Vagina (tissue), 2 donors: ENCODE measurements around the gene PADI6. TPM values are rescaled to one million over a fixed set of nuclear protein-coding genes. Genes with fewer than 3 reads are reported as not detected.

ENCODE experiments used
- DNase-seq, 2 donors: peaks; one replicate each; pipeline ENCODE4 v3.0.0-alpha.2; 2017; ENCODE audit errors: extremely low spot score in 2 of 2
- H3K27ac ChIP-seq: fragments of 200-600 bp; sonication (generic); one replicate; pipeline ENCODE4 v1.5.1; 2019
- H3K27me3 ChIP-seq: fragments of 200-600 bp; sonication (generic); one replicate; pipeline ENCODE4 v1.5.1; 2019
- H3K36me3 ChIP-seq, 2 donors: fragments of 200-600 bp; sonication (generic); one replicate each; pipeline ENCODE4 v1.5.1; 2017 to 2019
- H3K4me1 ChIP-seq: fragments of 200-600 bp; sonication (generic); one replicate; pipeline ENCODE4 v1.5.1; 2019
- H3K4me3 ChIP-seq, 2 donors: fragments of 200-600 bp; sonication (generic); 1 replicate in 1 of 2; 2 replicates in 1 of 2; pipeline ENCODE4 v1.5.1; 2016 to 2019
- H3K9me3 ChIP-seq: fragments of 200-600 bp; sonication (generic); one replicate; pipeline ENCODE4 v1.5.1; 2019
- CTCF ChIP-seq, 3 experiments: fragments of 450-650 bp in 2 of 3; fragments of 200-600 bp in 1 of 3; sonication (generic) in 1 of 3; IDR thresholded peaks; one replicate each; pipeline ENCODE4 v1.5.1; 2017 to 2019; ENCODE audit warnings: antibody characterized with exemption in 3 of 3, mild to moderate bottlenecking in 2 of 3, moderate library complexity in 2 of 3
- POLR2A ChIP-seq, 2 donors: fragments of 450-650 bp; IDR thresholded peaks; one replicate each; pipeline ENCODE4 v1.6.1; 2017; ENCODE audit warnings: antibody characterized with exemption in 2 of 2, mild to moderate bottlenecking in 2 of 2, moderate library complexity in 2 of 2
- POLR2AphosphoS5 ChIP-seq, 2 donors: sonication (generic); formaldehyde crosslinking; IDR thresholded peaks; one replicate each; pipeline ENCODE4 v1.9.0; 2017; ENCODE audit warnings: antibody characterized with exemption in 2 of 2, mild to moderate bottlenecking in 2 of 2, low read depth in 1 of 2; ENCODE audit not compliant: insufficient read depth in 1 of 2
- intact Hi-C: fragments of 100-400 bp; cut with DNase I; formaldehyde crosslinking; loops from one replicate; pipeline ENCODE4 v1.15.1; 2023
- total RNA-seq: library from RNA; depleted of rRNA; stranded (reverse); fragments of >200 nt; gene quantifications from one replicate; pipeline ENCODE4 v1.2.3, GENCODE V29; 2016

Gene PADI6
- total RNA-seq, 1 donor from 2014 or later = not detected

GRCh38 chr1:17432412-17432811, 60.4 kb downstream of the PADI6 start:
- no peak for TF ChIP-seq POLR2A (IDR thresholded peaks at IDR 0.05)
- no peak for TF ChIP-seq POLR2AphosphoS5 (IDR thresholded peaks at IDR 0.05; ENCODE audit: insufficient read depth in 1 of 2, low read depth in 1 of 2)
- no peak for TF ChIP-seq CTCF (IDR thresholded peaks at IDR 0.05)
- intact Hi-C loops = no loop called here
- Histone ChIP-seq H3K27me3 (no peaks in the 10 kb centered on the region), H3K4me1 (peaks cover 14% of the 10 kb centered on the region), H3K36me3 (peaks cover 0 to 19% of the 10 kb centered on the region in 2 donors), H3K4me3 (no peak overlapping the region), H3K9me3 (no peaks in the 10 kb centered on the region), H3K27ac (no peak overlapping the region)
- DNase-seq = no peak

GRCh38 chr1:17433261-17433660, 61.3 kb downstream of the PADI6 start:
- Histone ChIP-seq H3K4me3 (no peak overlapping the region), H3K27ac (no peak overlapping the region), H3K27me3 (no peaks in the 10 kb centered on the region), H3K36me3 (peaks cover 0 to 10% of the 10 kb centered on the region in 2 donors), H3K4me1 (peaks cover 14% of the 10 kb centered on the region), H3K9me3 (no peaks in the 10 kb centered on the region)
- TF ChIP-seq POLR2AphosphoS5 (IDR thresholded peaks at IDR 0.05; ENCODE audit: insufficient read depth in 1 of 2, low read depth in 1 of 2) = no peak
- no peak for TF ChIP-seq POLR2A (IDR thresholded peaks at IDR 0.05)
- DNase-seq = no peak
- intact Hi-C loops = no loop called here

GRCh38 chr1:17434016-17434415, 62.0 kb downstream of the PADI6 start:
- intact Hi-C loops = no loop called here
- Histone ChIP-seq H3K9me3 (no peaks in the 10 kb centered on the region), H3K27ac (no peak overlapping the region), H3K27me3 (no peaks in the 10 kb centered on the region), H3K4me3 (no peak overlapping the region), H3K36me3 (peaks cover 0 to 4% of the 10 kb centered on the region in 2 donors), H3K4me1 (peaks cover 14% of the 10 kb centered on the region)
- no peak for TF ChIP-seq POLR2AphosphoS5 (IDR thresholded peaks at IDR 0.05; ENCODE audit: insufficient read depth in 1 of 2, low read depth in 1 of 2)
- TF ChIP-seq POLR2A (IDR thresholded peaks at IDR 0.05) = no peak
- no peak for DNase-seq

- no peak for DNase-seq
- H3K27ac ChIP-seq = no peak overlapping the region
- H3K4me3 ChIP-seq = no peak overlapping the region
- no peaks in the 10 kb centered on the region for H3K9me3 ChIP-seq
- TF ChIP-seq CTCF (IDR thresholded peaks at IDR 0.05) = no peak
- no peak for TF ChIP-seq POLR2A (IDR thresholded peaks at IDR 0.05)
- no peak for TF ChIP-seq POLR2AphosphoS5 (IDR thresholded peaks at IDR 0.05; ENCODE audit: insufficient read depth in 1 of 2, low read depth in 1 of 2)
- peaks cover 14% of the 10 kb centered on the region for H3K4me1 ChIP-seq
- H3K36me3 ChIP-seq = peaks cover 0 to 4% of the 10 kb centered on the region in 2 donors
- H3K27me3 ChIP-seq = no peaks in the 10 kb centered on the region
- intact Hi-C loops = no loop called here
Measured at GRCh38 chr1:17434601-17435000, 62.6 kb downstream of the PADI6 start.

- H3K4me3 ChIP-seq = peak overlapping the region; percentile 79 to 90
Measured at GRCh38 chr1:17436380-17437174, 64.6 kb downstream of the PADI6 start.

More at GRCh38 chr1:17436380-17437174, 64.6 kb downstream of the PADI6 start:
- Histone ChIP-seq H3K27ac (peak overlapping the region; percentile 89), H3K36me3 (peaks cover 0 to 4% of the 10 kb centered on the region in 2 donors), H3K27me3 (no peaks in the 10 kb centered on the region), H3K9me3 (no peaks in the 10 kb centered on the region), H3K4me1 (peaks cover 27% of the 10 kb centered on the region)
- no peak for TF ChIP-seq POLR2AphosphoS5 (IDR thresholded peaks at IDR 0.05; ENCODE audit: insufficient read depth in 1 of 2, low read depth in 1 of 2)
- no peak for TF ChIP-seq POLR2A (IDR thresholded peaks at IDR 0.05)
- no peak for TF ChIP-seq CTCF (IDR thresholded peaks at IDR 0.05)
- DNase-seq = no peak
- intact Hi-C loops = no loop called here
